HepG2 (cell line): ENCODE results near the gene TOR4A. TPM values are rescaled to one million over a fixed set of nuclear protein-coding genes. Genes with fewer than 3 reads are reported as not detected.

Source experiments
- ATAC-seq: fragments of 200-7000 bp; cut with Tn5 transposase; 3 replicates; pipeline ENCODE4 v1.9.1; 2020; ENCODE audit warnings: mild to moderate bottlenecking, moderate library complexity
- BruUV-seq: library from RNA; stranded (reverse); fragments of 400-500 nt; replicated peaks from 2 replicates; lab custom pipeline; 2021; lab: Mats Ljungman, UMichigan
- CTCF ChIA-PET: fragments of 300-600 bp; formaldehyde crosslinking; extraction: SDS; loops from one replicate; lab custom pipeline; 2021; ENCODE audit warnings: low total read pairs, inconsistent platforms, low intra/inter-chr PET ratio; lab: Yijun Ruan, JAX
- POLR2A ChIA-PET: fragments of 350-600 bp; sonication (Branson Sonifier 250); formaldehyde crosslinking; loops from one replicate; lab custom pipeline; 2020; ENCODE audit warnings: antibody characterized with exemption, inconsistent platforms; lab: Yijun Ruan, JAX
- DNase-seq: peaks from one replicate; pipeline ENCODE4 v3.0.0-alpha.2; 2015; ENCODE audit warnings: low spot score
- FAIRE-seq: peaks from 3 replicates; lab custom pipeline; 2011; peaks lifted over from hg19 to GRCh38; lab: Jason Lieb, UNC
- H2AFZ ChIP-seq: one replicate; pipeline ENCODE4 v1.6.1; 2011; ENCODE audit warnings: low read length, inconsistent platforms
- H3K27ac ChIP-seq: fragments of 300-600 bp; 3 replicates; pipeline ENCODE4 v1.8.0; 2011; ENCODE audit warnings: mixed run types, mild to moderate bottlenecking, mixed read lengths, low read length, inconsistent platforms; ENCODE audit not compliant: insufficient read depth; ENCODE audit errors: extremely low read length
- H3K27me3 ChIP-seq, 2 experiments: fragments of 200-600 bp in 1 of 2; 2 replicates in 1 of 2; 3 replicates in 1 of 2; pipeline versions ENCODE4 v1.6.0 to v1.8.0; 2011; ENCODE audit warnings: low read length in 2 of 2, mild to moderate bottlenecking in 2 of 2, moderate library complexity in 2 of 2, inconsistent platforms in 1 of 2; ENCODE audit not compliant: insufficient read depth in 2 of 2, control insufficient read depth in 1 of 2
- H3K36me3 ChIP-seq, 2 experiments: fragments of 200-600 bp in 1 of 2; replicated peaks in 1 of 2; 2 replicates in 1 of 2; 3 replicates in 1 of 2; pipeline versions ENCODE4 v1.5.1 to v1.8.0; 2011; ENCODE audit warnings: low read length in 2 of 2, inconsistent platforms in 1 of 2; ENCODE audit not compliant: insufficient read depth in 2 of 2, control insufficient read depth in 1 of 2
- H3K4me1 ChIP-seq: 2 replicates; pipeline ENCODE4 v1.5.1; 2012; ENCODE audit warnings: low read length, inconsistent platforms; ENCODE audit not compliant: insufficient read depth
- H3K4me2 ChIP-seq: 2 replicates; pipeline ENCODE4 v1.6.0; 2011; ENCODE audit warnings: low read depth, low read length, inconsistent platforms
- H3K4me3 ChIP-seq, 3 experiments: fragments of 200-600 bp in 1 of 3; sonication (generic), shearing (Covaris generic) in 1 of 3; replicated peaks in 1 of 3; 2 replicates each; pipeline ENCODE4 v1.5.1; 2011 to 2016; ENCODE audit warnings: low read length in 3 of 3, inconsistent platforms in 2 of 3, low read depth in 2 of 3, mild to moderate bottlenecking in 2 of 3, control low read depth in 1 of 3, mixed read lengths in 1 of 3; ENCODE audit not compliant: insufficient read depth in 1 of 3
- H3K79me2 ChIP-seq: one replicate; pipeline ENCODE4 v1.6.1; 2011; ENCODE audit warnings: low read length, inconsistent platforms; ENCODE audit not compliant: insufficient read depth
- H3K9ac ChIP-seq: 2 replicates; pipeline ENCODE4 v1.6.0; 2011; ENCODE audit warnings: mild to moderate bottlenecking, low read depth, low read length, inconsistent platforms; ENCODE audit not compliant: insufficient read depth
- H3K9me3 ChIP-seq: 2 replicates; pipeline ENCODE4 v1.5.1; 2012; ENCODE audit warnings: mild to moderate bottlenecking, low read length
- H4K20me1 ChIP-seq: 2 replicates; pipeline ENCODE4 v1.6.0; 2011; ENCODE audit warnings: inconsistent platforms, mild to moderate bottlenecking, low read length, moderate library complexity; ENCODE audit not compliant: insufficient read depth
- CTCF ChIP-seq: sonication (generic); formaldehyde crosslinking; IDR thresholded peaks from 2 replicates; pipeline ENCODE4 v1.5.0; 2020; ENCODE audit warnings: mild to moderate bottlenecking, missing genetic modification reagents, moderate library complexity
- HNRNPUL1 ChIP-seq: fragments of 200-400 bp; formaldehyde crosslinking; IDR thresholded peaks from 2 replicates; pipeline ENCODE4 v1.6.1; 2017; ENCODE audit warnings: low read depth, mild to moderate bottlenecking, low read length, moderate library complexity
- HOXA7 ChIP-seq: sonication (generic); formaldehyde crosslinking; IDR thresholded peaks from 2 replicates; pipeline ENCODE4 v1.8.1; 2022; ENCODE audit warnings: mild to moderate bottlenecking, missing genetic modification reagents, moderate library complexity
- ISX ChIP-seq: sonication (generic); formaldehyde crosslinking; conservative IDR thresholded peaks from 2 replicates; pipeline ENCODE4 v1.5.0; 2020; ENCODE audit warnings: missing genetic modification reagents
- JUNB ChIP-seq: sonication (generic); formaldehyde crosslinking; IDR thresholded peaks from 2 replicates; pipeline ENCODE4 v1.8.0; 2022; ENCODE audit warnings: missing genetic modification reagents, mild to moderate bottlenecking, borderline replicate concordance
- MAFG ChIP-seq: sonication (generic); formaldehyde crosslinking; IDR thresholded peaks from 2 replicates; pipeline ENCODE4 v1.5.1; 2020; ENCODE audit warnings: mild to moderate bottlenecking, missing genetic modification reagents
- MYC ChIP-seq: sonication (generic); formaldehyde crosslinking; IDR thresholded peaks from 2 replicates; pipeline ENCODE4 v1.9.0; 2021; ENCODE audit warnings: missing genetic modification reagents, borderline replicate concordance
- TFDP1 ChIP-seq: IDR thresholded peaks from 2 replicates; pipeline ENCODE4 v1.6.1; 2016; ENCODE audit warnings: missing compliant biosample characterization, missing genetic modification reagents, borderline replicate concordance
- ZFP91 ChIP-seq: sonication (generic); formaldehyde crosslinking; IDR thresholded peaks from 2 replicates; pipeline ENCODE4 v1.9.0; 2022; ENCODE audit warnings: missing genetic modification reagents, mild to moderate bottlenecking, borderline replicate concordance
- ZFX ChIP-seq: sonication (generic); formaldehyde crosslinking; IDR thresholded peaks from 2 replicates; pipeline ENCODE4 v1.4.0; 2020; ENCODE audit warnings: mild to moderate bottlenecking, low read depth, missing genetic modification reagents, moderate library complexity
- ZNF280B ChIP-seq: sonication (generic); formaldehyde crosslinking; IDR thresholded peaks from 2 replicates; pipeline ENCODE4 v1.5.0; 2020; ENCODE audit warnings: missing genetic modification reagents, mild to moderate bottlenecking, borderline replicate concordance
- ZNF770 ChIP-seq: sonication (generic); formaldehyde crosslinking; IDR thresholded peaks from 2 replicates; pipeline ENCODE4 v1.5.0; 2020; ENCODE audit warnings: mild to moderate bottlenecking, missing genetic modification reagents
- ZSCAN31 ChIP-seq: sonication (generic); formaldehyde crosslinking; IDR thresholded peaks from 2 replicates; pipeline ENCODE4 v1.5.0; 2020; ENCODE audit warnings: low read depth, mild to moderate bottlenecking, missing genetic modification reagents
- WGBS: methylation state at CpG from one replicate; pipeline ENCODE4 v1.1.6; 2017; ENCODE audit warnings: low lambda C conversion rate; 5-methylcytosine and 5-hydroxymethylcytosine counted together
- in situ Hi-C: cut with HindIII; loops from 2 replicates; pipeline ENCODE4 v1.10.0; 2017; ENCODE audit warnings: low pct_unique_long_range_greater_than_20kb; ENCODE audit not compliant: extremely low pct_ligation_motif_present
- intact Hi-C: fragments of 100-400 bp; cut with micrococcal nuclease; formaldehyde crosslinking; loops from one replicate; pipeline ENCODE4 v1.10.0; 2022; ENCODE audit not compliant: unreplicated experiment
- polyA plus RNA-seq, 8 experiments: library from polyadenylated mRNA; depleted of rRNA in 3 of 8; stranded (reverse) in 7 of 8; unstranded in 1 of 8; fragments of >200 nt; fragmentation: Illumina TruSeq in 4 of 8; extraction: Trizol in 4 of 8; gene quantifications; 2 replicates each; pipeline versions ENCODE4 v1.2.1 to v1.2.3, GENCODE V29; 2011 to 2016; ENCODE audit warnings: low read depth in 4 of 8, missing spikeins in 1 of 8, mixed read lengths in 1 of 8; ENCODE audit not compliant: insufficient read depth in 1 of 8
- total RNA-seq, 5 experiments: library from RNA; depleted of rRNA; stranded (reverse); fragments of >200 nt; fragmentation: Illumina TruSeq; extraction: Trizol; gene quantifications; 2 replicates each; pipeline ENCODE4 v1.2.3, GENCODE V29; 2016; ENCODE audit warnings: low read depth in 1 of 5

Gene TOR4A
- total and polyA plus RNA-seq, 2 of the 13 experiments (the other 11 are each of a cell fraction or from before 2014, with no cell fraction given), result 11.1 to 14.2 TPM

- TF ChIP-seq CTCF (CRISPR knock-in tag) (peak; percentile 39), MAFG (CRISPR knock-in tag) (no peak), ISX (CRISPR knock-in tag) (no peak), TFDP1 (CRISPR knock-in tag) (0 out of 2 replicates have a peak, but pooled peaks have one; percentile 36)
- TF ChIP-seq, all 625 proteins: peak for 14
Measured at GRCh38 chr9:137305060-137305797, 27.7 kb downstream of the TOR4A start (continued).

- Histone ChIP-seq H3K36me3 (no peaks in the 10 kb centered on the region), H3K9ac (no peak overlapping the region), H3K27me3 (peaks cover 18 to 75% of the 10 kb centered on the region in 2 experiments), H3K27ac (no peak overlapping the region), H3K79me2 (no peaks in the 10 kb centered on the region), H3K4me2 (peak overlapping the region; percentile 49; the same call in 1 of the 2 replicates), H2AFZ (no peak overlapping the region), H3K4me3 (peak overlapping the region in 1 of 3 experiments; percentile 28; a peak in 1 of 6 replicates), H3K9me3 (no peaks in the 10 kb centered on the region), H4K20me1 (no peaks in the 10 kb centered on the region), H3K4me1 (peaks cover 53% of the 10 kb centered on the region)
- intact Hi-C loops (loop anchor here (10.0 kb wide), 1 partner anchor 99 kb away; no protein-coding TSS in a partner anchor), in situ Hi-C loops (no loop called here)
- no peak for FAIRE-seq
- CTCF ChIA-PET, result no interaction called here
- ATAC-seq, result no peak
- no TSS peak for BruUV-seq
- no peak for DNase-seq
- WGBS, result no CpG with 5 or more reads among the region's 8 CpGs
- POLR2A ChIA-PET, result no interaction called here
- TF ChIP-seq MYC (CRISPR knock-in tag), result 0 out of 2 replicates have a peak, but pooled peaks have one; percentile 15
- 0 out of 2 replicates have a peak, but pooled peaks have one; percentile 3 for TF ChIP-seq ZNF770 (CRISPR knock-in tag)
- TF ChIP-seq JUNB (CRISPR knock-in tag), result no peak
- no peak for TF ChIP-seq ZNF280B (CRISPR knock-in tag)
- TF ChIP-seq ZSCAN31 (CRISPR knock-in tag), result no peak
- no peak for TF ChIP-seq HNRNPUL1
- no peak for TF ChIP-seq HOXA7 (CRISPR knock-in tag)
- TF ChIP-seq ZFX (CRISPR knock-in tag), result 0 out of 2 replicates have a peak, but pooled peaks have one; percentile 5
- 0 out of 2 replicates have a peak, but pooled peaks have one; percentile 16 for TF ChIP-seq ZFP91 (CRISPR knock-in tag)
Measured at GRCh38 chr9:137305798-137306065, 28.2 kb downstream of the TOR4A start.
